GM12873 (cell line): ENCODE data around the gene TP53I13.

Experiments
- CTCF ChIP-seq: IDR thresholded peaks from 2 replicates; pipeline ENCODE4 v1.5.1; 2012; ENCODE audit warnings: low read depth, mild to moderate bottlenecking, moderate library complexity, low read length, control low read depth; ENCODE audit not compliant: insufficient read depth; ENCODE audit errors: missing control alignments

Gene TP53I13

DNA sequence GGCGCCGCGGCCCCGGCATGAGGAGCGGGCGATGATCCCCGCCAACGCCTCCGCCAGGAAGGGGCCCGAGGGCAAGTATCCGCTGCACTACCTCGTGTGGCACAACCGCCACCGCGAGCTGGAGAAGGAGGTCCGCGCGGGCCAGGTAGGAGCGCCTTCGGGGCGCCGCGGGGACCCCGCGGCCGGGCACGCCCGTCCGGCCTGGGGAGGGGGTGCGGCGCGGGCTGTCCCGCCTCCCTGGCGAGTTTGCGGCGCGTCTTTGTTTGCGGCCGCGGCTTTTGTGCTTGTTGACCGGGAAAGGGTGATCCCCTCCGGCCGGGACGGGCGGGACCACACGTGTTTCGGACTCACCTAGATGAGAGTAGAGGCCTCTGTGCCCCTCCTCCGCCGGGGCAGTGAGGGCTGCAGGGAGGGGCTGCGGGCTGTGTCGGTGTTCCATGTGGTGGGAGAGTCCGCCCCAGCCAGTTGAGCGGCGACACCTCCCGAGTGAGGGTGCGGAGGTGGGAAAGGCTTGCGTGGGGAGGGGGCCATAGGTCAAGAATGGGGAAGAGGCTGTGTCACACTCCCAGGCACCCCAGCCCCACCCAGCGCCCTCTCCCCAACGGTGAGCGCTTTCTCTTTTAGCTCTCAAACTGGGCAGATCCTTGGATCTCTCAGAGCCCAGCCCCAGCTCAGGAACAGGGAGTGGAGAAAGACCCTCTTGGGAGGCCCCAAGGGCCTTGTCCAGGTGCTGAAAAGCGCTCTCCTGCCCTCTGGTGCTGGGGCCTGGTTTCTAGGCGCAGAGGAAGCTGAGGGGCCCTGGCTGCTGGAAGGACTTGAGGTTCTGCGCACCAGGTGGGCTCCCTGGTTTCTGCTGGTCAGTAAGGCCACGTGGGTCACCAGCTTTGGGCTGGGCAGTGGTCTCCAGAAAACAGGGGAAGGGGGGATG is 25.4 kb downstream of the TP53I13 start:
- TF ChIP-seq CTCF: peak; percentile 30

- no peak for TF ChIP-seq CTCF
Measured at GRCh38 chr17:29594519-29595090, 26.1 kb downstream of the TP53I13 start.

DNA sequence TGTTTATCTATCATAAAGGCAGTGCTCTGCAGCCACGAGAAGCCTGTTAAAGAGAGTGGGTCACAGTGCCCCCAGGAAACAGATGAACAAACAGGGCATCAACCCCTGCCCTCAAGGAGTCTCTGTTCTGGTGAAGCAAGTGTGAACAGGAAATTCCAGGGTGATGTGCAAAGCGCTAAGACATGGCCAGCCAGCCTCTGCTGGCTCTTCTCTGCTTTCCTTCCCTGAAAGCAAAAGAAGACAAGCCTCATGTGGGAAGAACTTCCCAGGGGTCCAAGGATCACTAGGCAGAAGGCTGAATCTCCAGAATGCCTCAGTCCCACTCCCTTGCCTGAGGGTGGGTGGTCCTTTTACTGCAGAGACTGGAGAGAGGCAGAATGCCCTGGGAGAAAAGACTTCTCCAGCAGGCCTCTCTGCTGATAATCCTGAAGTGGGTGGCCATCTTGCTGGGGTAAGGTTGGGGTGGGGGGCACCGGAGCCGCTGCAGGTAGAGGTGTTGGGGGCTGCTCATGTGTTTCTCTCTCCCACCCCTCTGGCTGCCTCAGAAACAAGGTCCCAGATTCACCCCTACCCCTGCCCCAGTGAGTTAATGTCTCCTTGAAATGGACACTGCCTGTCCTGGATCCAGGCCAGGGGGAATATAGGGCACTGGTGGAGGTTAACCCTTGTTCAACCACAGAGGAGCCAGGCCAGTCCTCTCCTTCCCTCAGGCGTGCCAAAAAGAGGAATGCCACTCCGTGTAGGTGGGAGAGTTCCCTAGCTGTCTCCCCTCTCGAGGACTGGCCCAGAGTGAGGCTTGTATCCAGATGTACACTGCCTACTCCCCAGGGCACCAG is 26.8 kb downstream of the TP53I13 start:
- TF ChIP-seq CTCF: no peak

GRCh38 chr17:29595943-29596774 is 27.7 kb downstream of the TP53I13 start:
- TF ChIP-seq CTCF: no peak

- TF ChIP-seq CTCF: no peak
Measured at GRCh38 chr17:29596811-29597210, 28.3 kb downstream of the TP53I13 start.

- TF ChIP-seq CTCF: no peak
Measured at GRCh38 chr17:29597361-29598172, 29.1 kb downstream of the TP53I13 start.
